ENCODE data around the gene DLG2.

DLG2 gene

GRCh38 chr11:83521647-83522596 is 2105.2 kb downstream of the DLG2 start:
- no peak for DNase-seq

- no peak for DNase-seq
Measured at GRCh38 chr11:83520849-83521248, 2106.3 kb downstream of the DLG2 start.

DNA sequence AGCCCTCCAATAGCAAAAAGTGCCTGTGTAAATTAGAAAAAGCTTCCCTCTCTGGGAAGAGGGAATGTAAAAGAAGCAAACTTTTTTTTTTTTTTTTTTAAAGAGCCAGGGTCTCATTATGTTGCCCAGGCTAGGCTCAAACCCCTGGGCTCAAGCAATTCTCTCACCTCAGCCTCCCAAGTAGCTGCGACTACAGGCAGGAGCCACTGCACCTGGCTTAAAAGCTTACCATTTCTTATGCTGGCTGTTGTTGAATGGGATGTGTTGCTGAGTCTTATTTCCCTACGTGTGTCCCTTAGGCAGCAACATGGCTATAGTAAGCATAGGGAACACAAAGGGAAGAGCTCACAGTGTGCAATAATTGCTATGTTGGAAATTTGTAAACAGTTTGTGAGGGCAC is 2115.5 kb downstream of the DLG2 start:
- DNase-seq: no peak

DNA sequence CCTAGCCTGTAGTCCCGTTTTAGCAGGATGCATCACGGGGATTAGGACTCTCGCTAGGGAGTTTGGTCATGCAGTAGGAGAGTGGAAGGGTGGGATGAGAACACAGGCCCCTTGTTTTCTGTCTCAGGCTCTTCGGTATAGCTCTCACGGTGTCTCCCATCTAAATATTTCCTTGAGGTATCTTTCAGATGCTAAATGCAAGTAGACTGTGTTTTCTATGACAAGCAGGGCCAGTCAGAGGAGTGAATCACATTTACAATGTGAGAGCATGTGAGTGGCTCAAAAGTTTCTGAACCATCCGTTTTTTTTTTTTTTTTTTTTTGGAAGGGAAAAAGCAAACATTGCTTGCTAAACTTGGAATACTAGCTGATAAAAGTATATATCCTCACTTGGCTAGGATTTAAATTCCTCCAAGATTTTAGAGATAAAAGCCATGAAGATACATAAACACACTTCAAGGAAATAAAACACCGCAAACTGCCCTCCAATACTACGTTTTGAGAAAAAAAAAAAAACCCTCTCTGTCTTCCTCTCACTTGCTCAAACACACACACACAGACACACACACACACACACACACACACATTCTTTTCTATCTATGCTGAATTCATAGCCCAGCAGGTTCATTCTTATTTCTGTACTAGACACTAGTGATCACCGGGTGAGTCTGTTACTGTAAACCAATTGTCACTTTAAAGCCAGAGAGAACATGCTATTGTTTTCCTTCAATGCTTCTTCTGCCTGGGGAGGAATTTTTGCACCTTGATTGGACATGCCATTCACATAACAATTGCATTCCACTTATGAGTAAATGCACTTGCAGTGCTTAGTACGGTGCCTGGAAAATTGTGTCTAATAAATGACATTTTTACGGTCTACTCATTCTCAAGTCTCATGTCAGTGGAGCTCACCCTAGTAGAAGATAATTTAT is 2116.3 kb downstream of the DLG2 start:
- no peak for DNase-seq

DNA sequence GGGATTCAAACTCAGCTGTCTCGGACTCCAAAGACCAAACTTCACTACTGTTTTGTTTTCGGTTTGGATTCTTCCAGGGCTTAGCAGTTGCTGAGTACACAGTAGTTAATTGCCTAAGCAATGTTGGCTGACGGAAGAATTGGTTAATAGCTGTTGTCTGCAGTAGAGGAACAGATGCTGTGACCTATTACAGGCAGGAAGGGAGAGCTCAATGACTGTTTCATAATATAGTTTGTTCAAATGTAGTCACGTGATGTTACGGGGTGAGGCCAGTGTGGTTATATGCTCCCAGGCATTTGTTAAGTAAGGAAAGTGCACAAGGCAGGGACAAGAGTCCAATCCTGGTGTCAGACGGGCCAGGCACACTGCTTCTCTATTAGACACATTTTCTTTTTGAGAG is 2118.3 kb downstream of the DLG2 start:
- no peak for DNase-seq

GRCh38 chr11:83502041-83502440 is 2125.1 kb downstream of the DLG2 start:
- no peak for DNase-seq

DNA sequence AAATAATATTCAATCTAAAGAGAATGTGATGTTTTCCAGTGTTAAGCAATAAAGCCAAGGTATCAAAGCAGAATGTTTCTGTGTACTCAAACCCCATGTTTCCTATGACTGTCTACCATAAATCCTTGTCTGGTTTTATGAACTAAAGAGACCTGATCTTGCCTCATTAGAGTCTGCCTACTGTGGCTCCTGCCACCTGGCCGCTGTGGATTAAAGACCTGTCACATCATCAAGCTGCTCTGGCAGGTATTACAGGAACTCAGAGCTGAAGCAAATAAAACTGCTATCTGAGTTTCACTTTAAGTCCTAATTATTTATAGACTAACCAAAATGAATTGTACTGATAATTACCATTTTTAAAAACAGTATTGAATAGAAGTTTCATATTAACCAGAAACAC is 2133.2 kb downstream of the DLG2 start:
- no peak for DNase-seq

DNA sequence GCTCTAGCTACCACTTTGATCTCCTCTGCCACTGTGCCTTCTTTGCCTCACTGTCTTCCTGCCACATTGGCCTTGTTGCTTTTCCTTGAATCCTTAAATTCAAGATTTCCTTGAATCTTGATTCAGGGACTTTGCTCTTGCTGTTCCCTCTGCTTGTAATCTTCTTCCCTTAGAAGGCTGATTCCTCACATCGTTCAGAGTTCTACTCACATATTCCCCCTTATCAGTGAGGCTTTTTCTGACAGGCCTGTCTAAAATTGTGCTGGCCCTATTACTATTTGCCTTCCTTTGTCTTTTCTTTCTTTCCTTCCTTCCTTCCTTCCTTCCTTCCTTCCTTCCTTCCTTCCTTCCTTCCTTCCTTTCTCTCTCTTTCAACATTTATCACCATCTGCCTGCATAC is 2134.1 kb downstream of the DLG2 start:
- no peak for DNase-seq

- DNase-seq: no peak
Measured at GRCh38 chr11:83483808-83484207, 2143.3 kb downstream of the DLG2 start.

DNA sequence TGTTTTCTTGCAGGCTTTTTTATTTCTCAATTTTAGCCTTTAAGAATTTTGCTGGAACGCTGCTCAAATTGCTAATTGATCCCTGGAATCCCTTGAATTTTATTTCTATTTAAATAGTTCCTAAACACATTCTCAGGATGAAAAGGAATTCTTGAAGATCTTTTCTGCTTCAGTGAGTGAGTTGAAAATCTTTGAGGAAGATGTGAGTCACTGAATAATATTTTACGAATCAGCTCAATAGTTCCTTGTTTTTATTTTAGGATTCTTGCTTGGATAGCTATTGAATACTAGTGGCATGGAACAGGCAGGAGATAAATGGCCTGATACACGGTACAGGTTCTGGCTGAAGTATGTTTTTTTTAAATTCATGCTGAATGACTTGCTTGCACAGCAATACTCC is 2146.3 kb downstream of the DLG2 start:
- DNase-seq: no peak

- no peak for DNase-seq
Measured at GRCh38 chr11:83480251-83480650, 2146.9 kb downstream of the DLG2 start.

DNA sequence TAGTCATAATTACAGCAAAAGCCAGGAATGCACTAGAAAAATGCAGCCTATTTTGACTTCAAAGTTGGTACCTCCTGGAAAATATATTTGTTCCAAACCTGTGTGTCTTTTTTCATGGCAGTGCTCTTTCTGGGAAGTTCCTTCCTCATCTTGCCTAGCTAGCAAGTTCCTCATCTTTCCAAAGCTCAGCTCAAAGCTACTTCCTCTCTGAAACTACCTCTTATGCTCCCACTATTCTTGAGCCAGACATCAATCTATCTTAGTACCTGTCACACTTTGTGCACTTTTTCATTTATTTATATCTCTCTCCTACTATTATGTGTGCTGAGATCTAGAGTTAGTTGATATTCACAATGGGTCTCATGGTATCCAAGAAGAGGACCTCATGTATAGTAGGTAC is 2149.4 kb downstream of the DLG2 start:
- no peak for DNase-seq

DNA sequence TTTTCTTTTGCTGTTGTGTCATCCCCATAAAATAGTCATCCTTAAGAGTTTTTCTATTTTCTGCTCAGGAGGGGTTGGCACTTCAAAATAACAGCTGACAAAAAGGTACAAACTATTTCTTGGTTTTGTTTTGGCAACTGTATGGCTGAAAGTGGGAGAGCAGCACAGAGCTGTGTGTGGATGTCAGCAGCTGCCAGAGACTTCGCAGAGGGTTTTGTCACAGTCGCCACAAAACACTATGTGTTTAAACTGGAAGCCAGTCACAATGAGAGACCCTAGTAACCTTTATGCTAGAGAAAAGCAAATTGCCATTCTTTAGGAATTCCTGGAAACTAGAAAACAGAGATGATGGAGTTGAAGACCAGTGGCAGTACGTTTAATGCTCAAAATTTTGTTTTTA is 2151.4 kb downstream of the DLG2 start:
- DNase-seq: no peak

DNA sequence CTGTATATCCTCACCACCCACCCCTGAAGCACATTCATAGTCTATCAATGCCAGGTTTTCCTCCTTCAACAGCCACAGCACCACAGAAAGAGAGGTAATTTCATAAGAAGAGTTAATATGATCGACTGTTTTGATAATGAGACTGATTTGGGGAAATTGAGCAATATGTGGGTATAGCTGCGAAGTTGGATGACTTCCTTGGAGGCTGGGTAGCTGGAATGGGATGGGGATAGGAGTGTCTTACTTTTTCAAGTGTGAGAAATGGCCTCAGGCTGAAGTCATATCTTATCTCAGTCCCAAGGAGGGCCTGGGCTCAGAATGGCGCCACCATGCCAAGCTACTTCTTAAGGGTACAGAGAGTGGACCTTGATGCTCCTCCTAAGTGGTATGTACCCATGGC is 2153.4 kb downstream of the DLG2 start:
- DNase-seq: no peak

DNA sequence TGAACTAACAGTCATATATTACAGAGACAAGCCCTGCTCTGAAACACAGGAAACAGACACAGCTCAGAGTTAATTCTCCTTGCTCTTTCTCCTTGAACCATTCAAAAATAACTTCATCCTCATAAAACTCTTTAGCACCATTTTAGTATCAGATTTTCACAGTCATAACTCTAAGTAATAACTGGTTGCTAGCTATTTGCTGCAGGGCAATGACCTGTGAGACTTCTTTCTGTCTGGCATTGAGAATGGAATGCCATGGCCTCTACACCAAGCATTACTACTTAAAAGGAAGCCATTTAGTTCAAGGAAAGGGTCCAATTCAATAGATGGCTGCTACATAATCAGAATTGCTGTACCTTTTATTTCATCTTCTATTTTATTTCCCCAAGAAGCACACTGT is 2154.3 kb downstream of the DLG2 start:
- DNase-seq: no peak

GRCh38 chr11:83471831-83472727 is 2155.1 kb downstream of the DLG2 start:
- no peak for DNase-seq

DNA sequence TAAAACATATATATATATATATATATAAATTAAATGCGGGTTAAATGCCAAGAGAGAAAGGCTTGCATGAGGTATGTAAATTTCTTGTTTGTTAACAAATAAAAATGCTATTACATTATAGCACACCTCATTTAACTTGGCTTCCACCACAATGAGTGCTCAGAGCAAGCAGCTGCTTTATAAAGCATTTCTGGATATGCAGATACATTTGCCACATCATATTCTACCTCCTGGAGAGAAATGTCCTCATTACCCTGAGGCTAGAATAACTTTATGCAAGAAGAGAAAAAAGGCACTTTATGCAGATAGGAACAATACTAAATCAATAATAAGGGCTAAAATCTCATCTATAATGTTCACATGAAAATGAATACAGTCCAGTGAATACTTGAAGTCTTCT is 2159.3 kb downstream of the DLG2 start:
- no peak for DNase-seq

GRCh38 chr11:83464160-83464944 is 2162.8 kb downstream of the DLG2 start:
- DNase-seq: no peak

DNA sequence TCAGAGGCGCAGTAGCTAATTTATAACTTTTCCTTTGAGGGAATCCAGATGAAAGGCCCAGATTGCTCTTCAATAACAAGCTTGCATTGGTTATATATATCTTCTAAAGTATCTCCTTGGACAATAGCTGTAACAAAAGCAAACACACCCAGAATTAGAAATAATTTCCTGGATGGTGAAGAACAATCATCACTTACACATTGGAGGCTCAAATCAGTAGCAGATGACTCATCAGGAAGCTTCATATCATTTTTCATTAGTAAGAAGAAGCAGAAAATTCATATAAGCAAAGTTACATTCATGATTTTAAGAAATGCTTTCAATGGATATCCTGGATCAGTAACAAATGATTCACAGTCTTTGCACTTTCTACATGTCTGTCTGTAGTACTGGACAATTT is 2167.3 kb downstream of the DLG2 start:
- peak; percentile 3 for DNase-seq

DNA sequence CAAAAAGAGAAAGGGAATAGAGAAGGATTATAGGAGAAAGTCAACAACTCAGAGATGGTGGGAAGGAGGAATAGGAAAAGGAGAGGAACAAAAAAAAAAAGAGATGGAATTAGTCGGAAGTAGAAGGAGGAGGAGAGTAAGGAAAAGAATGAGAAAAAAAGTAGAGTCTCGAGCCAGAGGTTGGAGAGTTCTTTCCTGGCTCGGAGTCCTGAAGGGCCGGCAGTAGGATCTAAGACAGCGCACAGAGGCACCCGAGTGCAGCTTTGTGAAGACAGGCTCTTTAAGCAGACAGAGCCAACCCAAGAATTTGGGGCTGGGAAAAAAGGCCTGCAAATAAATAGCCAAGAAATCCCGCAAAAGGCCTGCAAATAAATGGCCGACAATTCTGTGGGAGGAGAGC is 2170.6 kb downstream of the DLG2 start:
- DNase-seq: no peak

- DNase-seq: no peak
Measured at GRCh38 chr11:83456075-83456474, 2171.1 kb downstream of the DLG2 start.

DNA sequence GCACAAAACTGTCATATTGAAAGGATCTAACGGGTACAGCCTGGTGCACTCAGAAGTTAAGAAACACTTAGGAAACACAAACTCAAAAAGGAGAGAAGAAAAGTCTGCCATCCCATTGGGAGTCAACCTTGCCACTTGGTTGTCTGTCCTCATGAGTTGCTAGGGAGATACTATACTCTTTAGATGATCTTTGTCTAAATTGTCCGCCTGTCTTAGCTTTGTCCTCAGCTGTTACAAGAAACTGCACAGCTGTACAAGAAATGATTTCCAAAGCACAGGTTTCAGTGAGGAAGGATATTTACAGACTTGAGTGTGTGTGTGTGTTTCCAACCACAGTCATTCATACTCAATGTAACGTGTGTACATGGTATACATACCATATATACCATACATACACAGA is 2171.8 kb downstream of the DLG2 start:
- DNase-seq: no peak

All from activated CD4-positive, alpha-beta T cell treated with anti-CD3 and anti-CD28 coated beads, Interleukin-2, Interleukin-6, amounts not matched to agents 100 ng/mL and 50 ng/mL, durations not matched to agents 16 hours and 8 hours (primary cell).